ENCODE results near the gene ADAM33.

The ADAM33 gene

GRCh38 chr20:3646651-3647050, 35.2 kb downstream of the ADAM33 start:
- Mint-ChIP-seq H3K4me1 (ENCODE audit: low read depth) (peaks cover 7% of the 10 kb centered on the region), H3K36me3 (ENCODE audit: low read depth) (peaks cover 93% of the 10 kb centered on the region)
- intact Hi-C loops (cut with micrococcal nuclease), result no loop called here

DNA sequence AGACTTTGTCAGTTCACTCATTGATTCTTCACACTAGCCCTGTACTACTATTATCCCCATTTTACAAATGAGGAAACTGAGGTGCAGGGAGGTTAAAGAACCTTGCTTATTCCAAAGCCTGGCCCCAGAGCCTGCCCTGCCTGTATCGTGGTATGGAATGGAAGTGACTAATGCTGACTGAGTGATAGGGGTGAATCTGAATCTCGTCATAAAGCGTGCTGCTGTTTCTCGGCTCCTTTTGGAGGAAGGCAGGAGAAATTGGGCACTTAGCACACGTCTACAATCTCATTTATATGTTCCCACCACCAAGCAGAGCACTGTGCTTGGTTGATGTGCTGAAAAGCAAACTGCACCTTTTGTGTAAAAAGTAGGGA, 35.8 kb downstream of the ADAM33 start:
- peaks cover 93% of the 10 kb centered on the region for H3K36me3 Mint-ChIP-seq (ENCODE audit: low read depth)
- no peak overlapping the region for H3K27ac Mint-ChIP-seq
- intact Hi-C loops (cut with micrococcal nuclease), result no loop called here
- peaks cover 1% of the 10 kb centered on the region for H3K4me1 Mint-ChIP-seq (ENCODE audit: low read depth)
- H3K9me3 Mint-ChIP-seq, result no peaks in the 10 kb centered on the region
- no peaks in the 10 kb centered on the region for H3K27me3 Mint-ChIP-seq
- no peak overlapping the region for H3K4me3 Mint-ChIP-seq

More at GRCh38 chr20:3646651-3647050, 35.2 kb downstream of the ADAM33 start:
- Mint-ChIP-seq H3K9me3 (no peaks in the 10 kb centered on the region), H3K27ac (no peak overlapping the region), H3K4me3 (no peak overlapping the region), H3K27me3 (no peaks in the 10 kb centered on the region)

DNA sequence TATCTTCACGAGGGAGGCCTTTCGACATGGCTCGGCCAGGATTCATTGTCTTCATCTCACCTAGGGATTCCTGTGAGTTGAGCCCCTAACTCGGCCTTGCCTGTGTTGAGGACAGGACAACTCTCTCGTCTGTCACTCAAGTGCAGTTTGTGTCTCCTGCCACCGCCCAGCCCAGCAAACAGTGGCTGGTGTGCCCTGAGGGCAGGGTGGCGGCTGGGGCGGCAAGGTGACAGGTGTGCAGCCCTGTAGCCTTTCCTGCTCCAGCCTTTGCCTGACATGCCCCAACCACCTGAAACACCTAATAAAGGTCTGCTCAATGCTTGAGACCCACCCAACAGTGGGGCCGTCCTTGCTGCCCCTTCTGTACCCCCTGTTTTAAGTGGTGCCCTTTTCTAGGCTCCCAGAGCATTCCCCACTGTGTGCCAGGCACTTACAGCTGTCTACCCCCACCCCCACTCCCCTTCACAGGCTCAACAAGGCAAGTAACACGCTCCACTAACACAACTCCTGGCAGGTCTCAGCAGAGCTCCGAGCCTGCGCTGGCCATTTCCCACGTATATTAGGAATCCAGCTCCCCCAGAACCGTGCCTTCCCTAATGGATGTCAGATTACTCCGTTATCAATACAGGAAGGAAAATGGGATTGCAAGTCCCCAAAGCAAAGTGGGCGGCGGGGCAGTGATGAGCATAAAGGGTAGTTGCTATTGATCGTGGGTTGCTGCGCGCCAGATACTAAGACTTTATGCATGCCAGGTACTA, 36.3 kb downstream of the ADAM33 start:
- H3K4me1 Mint-ChIP-seq (ENCODE audit: low read depth), result no peaks in the 10 kb centered on the region
- H3K27ac Mint-ChIP-seq, result no peak overlapping the region
- intact Hi-C loops (cut with micrococcal nuclease), result no loop called here
- H3K9me3 Mint-ChIP-seq, result no peaks in the 10 kb centered on the region
- H3K27me3 Mint-ChIP-seq, result no peaks in the 10 kb centered on the region
- H3K4me3 Mint-ChIP-seq, result no peak overlapping the region
- H3K36me3 Mint-ChIP-seq (ENCODE audit: low read depth), result peaks cover 97% of the 10 kb centered on the region

- intact Hi-C loops (cut with micrococcal nuclease), result no loop called here
These were observed 41.6 kb downstream of the ADAM33 start for GRCh38 chr20:3640259-3640658.

DNA sequence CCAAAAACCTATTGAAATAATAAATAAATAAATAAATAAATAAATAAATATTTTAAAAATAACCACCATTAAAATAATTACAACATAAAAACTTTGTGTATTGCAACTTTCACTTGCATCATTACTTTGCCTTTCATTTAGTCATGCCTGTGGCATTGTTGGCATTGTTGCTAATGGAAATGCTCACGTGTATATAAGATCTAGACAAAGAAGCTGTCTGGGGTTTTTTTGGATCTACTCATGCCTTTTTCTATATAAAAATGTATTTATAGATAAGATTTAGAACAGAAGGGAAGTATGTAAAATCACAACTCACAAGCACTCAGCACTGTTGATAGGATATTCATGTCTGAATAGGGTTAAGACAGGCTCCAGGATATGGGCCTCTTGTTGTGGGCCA, 46.5 kb downstream of the ADAM33 start:
- H3K27ac Mint-ChIP-seq, result no peak overlapping the region
- H3K4me3 Mint-ChIP-seq, result no peak overlapping the region
- H3K36me3 Mint-ChIP-seq (ENCODE audit: low read depth), result peaks cover 52% of the 10 kb centered on the region
- H3K9me3 Mint-ChIP-seq, result no peaks in the 10 kb centered on the region
- H3K4me1 Mint-ChIP-seq (ENCODE audit: low read depth), result no peaks in the 10 kb centered on the region
- intact Hi-C loops (cut with micrococcal nuclease), result no loop called here
- no peaks in the 10 kb centered on the region for H3K27me3 Mint-ChIP-seq

More at GRCh38 chr20:3640259-3640658, 41.6 kb downstream of the ADAM33 start:
- no peaks in the 10 kb centered on the region for H3K27me3 Mint-ChIP-seq
- H3K36me3 Mint-ChIP-seq (ENCODE audit: low read depth), result peaks cover 71% of the 10 kb centered on the region
- no peak overlapping the region for H3K4me3 Mint-ChIP-seq
- peak overlapping the region; percentile 25 for H3K27ac Mint-ChIP-seq
- no peaks in the 10 kb centered on the region for H3K9me3 Mint-ChIP-seq
- H3K4me1 Mint-ChIP-seq (ENCODE audit: low read depth), result no peaks in the 10 kb centered on the region

DNA sequence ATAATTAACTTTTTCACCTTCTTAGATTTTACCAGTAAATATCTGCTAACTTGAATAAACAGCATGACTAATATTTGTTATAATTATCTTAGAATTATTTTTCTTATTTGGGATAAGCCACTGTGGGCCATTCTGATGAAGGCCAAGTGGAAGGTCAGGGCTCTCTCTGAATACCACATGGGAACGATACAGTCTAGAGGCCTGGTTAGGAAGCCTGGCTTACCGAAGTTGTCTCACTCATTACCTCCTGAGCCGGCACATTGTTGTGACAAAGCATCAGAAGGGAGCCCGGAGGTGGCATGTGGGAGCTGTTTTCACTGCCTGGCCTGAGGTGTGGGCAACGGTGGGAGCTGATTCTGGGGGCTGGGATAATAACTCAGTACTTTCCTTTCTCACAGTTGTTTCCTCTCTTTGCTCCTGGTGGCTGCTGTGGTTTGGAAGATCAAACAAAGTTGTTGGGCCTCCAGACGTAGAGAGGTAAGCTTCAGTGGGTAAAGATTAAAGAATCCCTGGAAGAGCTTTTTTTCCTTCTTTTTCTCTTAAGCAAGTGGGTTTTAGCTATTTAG, 47.8 kb downstream of the ADAM33 start:
- H3K36me3 Mint-ChIP-seq (ENCODE audit: low read depth), result peaks cover 52% of the 10 kb centered on the region
- H3K9me3 Mint-ChIP-seq, result no peaks in the 10 kb centered on the region
- H3K4me3 Mint-ChIP-seq, result no peak overlapping the region
- H3K27me3 Mint-ChIP-seq, result no peaks in the 10 kb centered on the region
- no peaks in the 10 kb centered on the region for H3K4me1 Mint-ChIP-seq (ENCODE audit: low read depth)
- no peak overlapping the region for H3K27ac Mint-ChIP-seq
- intact Hi-C loops (cut with micrococcal nuclease), result no loop called here

DNA sequence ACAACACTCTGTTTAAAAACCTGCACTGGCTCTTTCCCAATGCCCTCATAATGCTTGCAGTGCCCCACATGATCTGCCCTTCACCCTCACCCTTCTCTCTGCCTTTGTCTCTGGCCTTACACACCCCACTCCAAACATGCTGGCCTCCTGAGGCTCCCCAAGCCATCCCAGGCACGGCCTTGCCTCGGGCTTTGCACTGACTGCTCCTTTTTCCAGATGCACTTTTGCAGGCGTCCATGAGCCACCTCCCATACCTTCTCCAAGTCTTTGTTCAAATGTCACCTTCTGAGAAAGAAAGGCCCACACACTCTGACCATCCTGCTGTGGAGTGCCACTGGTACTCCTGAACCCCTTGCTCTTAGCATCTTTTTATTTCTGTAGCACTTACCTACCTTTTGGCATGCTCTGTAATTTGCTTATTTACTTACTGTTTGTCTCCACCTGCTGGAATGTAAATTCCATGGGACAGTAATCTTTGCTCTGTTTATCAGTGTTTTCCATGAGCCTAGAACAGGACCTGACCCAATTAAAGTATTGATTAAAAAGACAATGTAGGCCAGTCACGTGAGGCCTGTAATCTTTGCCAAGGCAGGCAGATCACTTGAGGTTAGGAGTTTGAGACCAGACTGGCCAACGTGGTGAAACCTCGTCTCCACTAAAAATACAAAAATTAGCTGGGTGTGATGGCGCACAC, 49.4 kb downstream of the ADAM33 start:
- peaks cover 56% of the 10 kb centered on the region for H3K36me3 Mint-ChIP-seq (ENCODE audit: low read depth)
- H3K27ac Mint-ChIP-seq, result no peak overlapping the region
- H3K4me3 Mint-ChIP-seq, result no peak overlapping the region
- intact Hi-C loops (cut with micrococcal nuclease), result no loop called here
- no peaks in the 10 kb centered on the region for H3K9me3 Mint-ChIP-seq
- H3K27me3 Mint-ChIP-seq, result no peaks in the 10 kb centered on the region
- no peaks in the 10 kb centered on the region for H3K4me1 Mint-ChIP-seq (ENCODE audit: low read depth)

DNA sequence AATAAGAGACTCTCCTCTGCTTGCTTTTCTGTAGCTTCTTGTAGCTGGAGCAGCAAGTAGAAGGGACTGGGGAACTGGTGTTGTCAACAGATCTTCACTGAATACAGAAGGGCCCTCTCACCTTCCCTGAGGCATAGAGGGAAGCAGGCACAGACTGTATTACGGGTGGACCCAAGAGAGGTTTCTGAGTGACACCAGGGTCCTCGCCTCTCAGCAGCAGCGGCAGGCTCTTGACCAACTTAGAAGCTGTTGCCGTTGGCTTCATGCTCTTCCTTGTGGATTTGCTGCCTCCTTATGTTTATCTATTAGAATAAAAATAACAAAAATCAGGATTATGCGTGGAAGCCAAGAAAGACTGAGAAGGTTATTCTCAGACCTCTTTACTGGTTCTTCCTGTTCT, 50.3 kb downstream of the ADAM33 start:
- H3K4me1 Mint-ChIP-seq (ENCODE audit: low read depth), result no peaks in the 10 kb centered on the region
- H3K27ac Mint-ChIP-seq, result no peak overlapping the region
- no peaks in the 10 kb centered on the region for H3K27me3 Mint-ChIP-seq
- no peaks in the 10 kb centered on the region for H3K9me3 Mint-ChIP-seq
- intact Hi-C loops (cut with micrococcal nuclease), result no loop called here
- H3K36me3 Mint-ChIP-seq (ENCODE audit: low read depth), result peaks cover 65% of the 10 kb centered on the region
- no peak overlapping the region for H3K4me3 Mint-ChIP-seq

DNA sequence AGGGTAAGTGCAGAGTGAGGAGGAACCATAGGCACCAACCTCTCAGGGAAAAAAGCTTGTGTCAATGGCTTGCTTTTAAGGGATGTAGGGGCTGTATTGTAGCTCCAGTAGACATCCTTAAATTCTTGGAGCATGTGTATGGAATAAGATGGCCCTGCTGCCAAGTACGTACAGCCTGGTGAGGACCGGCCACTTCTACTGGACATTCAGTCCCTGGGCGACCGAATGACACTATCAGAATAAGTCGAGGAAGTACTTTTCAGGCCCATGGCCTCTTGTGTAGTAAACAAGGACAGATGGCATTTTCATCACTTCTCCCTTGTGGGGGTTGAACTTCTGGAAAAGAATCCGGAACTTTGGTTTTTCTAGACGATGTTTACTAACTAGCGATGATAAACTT, 51.4 kb downstream of the ADAM33 start:
- H3K27me3 Mint-ChIP-seq, result no peaks in the 10 kb centered on the region
- no peak overlapping the region for H3K27ac Mint-ChIP-seq
- peaks cover 71% of the 10 kb centered on the region for H3K36me3 Mint-ChIP-seq (ENCODE audit: low read depth)
- H3K9me3 Mint-ChIP-seq, result no peaks in the 10 kb centered on the region
- H3K4me1 Mint-ChIP-seq (ENCODE audit: low read depth), result no peaks in the 10 kb centered on the region
- intact Hi-C loops (cut with micrococcal nuclease), result no loop called here
- no peak overlapping the region for H3K4me3 Mint-ChIP-seq

DNA sequence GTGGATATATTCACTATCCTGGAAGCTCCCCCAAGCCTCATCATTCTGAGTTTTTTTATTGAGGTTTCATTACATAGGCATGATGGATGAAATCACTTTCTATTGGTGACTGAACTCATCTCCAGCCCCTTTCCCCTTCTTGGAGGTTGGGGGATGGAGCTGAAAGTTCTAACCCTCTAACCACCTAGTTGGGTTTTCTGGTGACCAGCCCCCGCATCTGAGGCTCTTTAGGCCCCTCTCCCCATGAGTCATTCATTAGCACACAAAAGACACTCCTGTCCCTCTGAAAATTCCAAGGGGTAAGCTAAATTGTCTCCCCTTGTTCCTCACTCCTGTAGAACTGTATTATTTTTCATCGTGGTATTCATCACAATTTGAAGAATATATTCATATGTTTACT, 51.9 kb downstream of the ADAM33 start:
- Mint-ChIP-seq H3K9me3 (no peaks in the 10 kb centered on the region), H3K4me1 (ENCODE audit: low read depth) (no peaks in the 10 kb centered on the region), H3K27ac (no peak overlapping the region), H3K36me3 (ENCODE audit: low read depth) (peaks cover 77% of the 10 kb centered on the region), H3K27me3 (no peaks in the 10 kb centered on the region), H3K4me3 (no peak overlapping the region)
- intact Hi-C loops (cut with micrococcal nuclease), result no loop called here

DNA sequence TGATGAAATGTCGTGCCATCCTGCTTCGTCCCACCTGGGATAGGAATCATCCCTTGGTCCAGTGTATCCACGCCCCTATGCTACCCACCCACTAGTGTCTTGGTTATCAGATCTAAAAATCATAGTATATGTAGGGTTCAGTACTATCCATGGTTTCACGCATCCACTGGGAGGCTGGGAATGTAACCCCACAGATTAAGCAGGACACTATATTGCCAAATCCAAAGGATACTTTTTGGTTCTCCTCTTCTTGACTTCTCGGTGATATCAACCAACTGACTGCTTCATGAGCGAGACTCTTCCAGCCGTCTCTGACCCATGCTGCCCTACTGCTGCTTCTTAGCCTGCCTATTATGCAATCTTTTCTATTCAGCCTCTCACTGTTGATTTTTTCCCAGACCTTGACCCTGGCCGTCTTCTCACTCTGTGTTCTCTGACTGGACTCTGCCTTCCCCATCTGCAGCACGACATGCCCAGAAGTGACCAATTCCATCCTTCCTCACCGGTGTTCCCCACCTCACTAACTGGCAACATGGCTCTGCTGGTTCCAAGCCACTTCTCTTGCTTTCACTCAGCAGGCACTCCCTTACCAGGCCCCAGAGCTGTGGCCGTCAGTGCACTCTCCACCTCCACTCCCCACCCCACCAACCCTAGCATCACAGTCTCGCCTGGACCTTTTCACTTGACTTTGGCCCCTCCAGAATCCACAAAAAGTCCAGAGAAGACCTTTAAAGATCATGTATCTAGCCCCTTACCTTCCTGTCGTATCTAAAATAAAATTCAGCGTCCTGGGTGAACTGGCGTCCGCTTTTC, 53.1 kb downstream of the ADAM33 start:
- H3K27ac Mint-ChIP-seq, result no peak overlapping the region
- H3K36me3 Mint-ChIP-seq (ENCODE audit: low read depth), result peaks cover 76% of the 10 kb centered on the region
- H3K9me3 Mint-ChIP-seq, result no peaks in the 10 kb centered on the region
- no peak overlapping the region for H3K4me3 Mint-ChIP-seq
- H3K4me1 Mint-ChIP-seq (ENCODE audit: low read depth), result no peaks in the 10 kb centered on the region
- intact Hi-C loops (cut with micrococcal nuclease), result no loop called here
- no peaks in the 10 kb centered on the region for H3K27me3 Mint-ChIP-seq

- Mint-ChIP-seq H3K4me3 (no peak overlapping the region), H3K9me3 (no peaks in the 10 kb centered on the region), H3K27ac (no peak overlapping the region), H3K27me3 (no peaks in the 10 kb centered on the region), H3K36me3 (ENCODE audit: low read depth) (peaks cover 71% of the 10 kb centered on the region), H3K4me1 (ENCODE audit: low read depth) (no peaks in the 10 kb centered on the region)
- intact Hi-C loops (cut with micrococcal nuclease), result no loop called here
These were observed 54.3 kb downstream of the ADAM33 start for GRCh38 chr20:3627476-3627875.

- no peaks in the 10 kb centered on the region for H3K9me3 Mint-ChIP-seq
- no peaks in the 10 kb centered on the region for H3K27me3 Mint-ChIP-seq
- intact Hi-C loops (cut with micrococcal nuclease), result no loop called here
- no peaks in the 10 kb centered on the region for H3K4me1 Mint-ChIP-seq (ENCODE audit: low read depth)
- H3K36me3 Mint-ChIP-seq (ENCODE audit: low read depth), result peaks cover 63% of the 10 kb centered on the region
- no peak overlapping the region for H3K4me3 Mint-ChIP-seq
- H3K27ac Mint-ChIP-seq, result no peak overlapping the region
These were observed 59.4 kb downstream of the ADAM33 start for GRCh38 chr20:3622406-3622805.

- Mint-ChIP-seq H3K27ac (no peak overlapping the region), H3K27me3 (no peaks in the 10 kb centered on the region), H3K4me1 (ENCODE audit: low read depth) (no peaks in the 10 kb centered on the region), H3K9me3 (no peaks in the 10 kb centered on the region), H3K36me3 (ENCODE audit: low read depth) (peaks cover 66% of the 10 kb centered on the region), H3K4me3 (no peak overlapping the region)
- intact Hi-C loops (cut with micrococcal nuclease), result no loop called here
These were observed 60.7 kb downstream of the ADAM33 start for GRCh38 chr20:3621111-3621510.

All from dendritic cell treated with granulocyte-macrophage colony-stimulating factor and Interleukin-4, amounts not matched to agents 40 ng/mL and 50 ng/mL, for 4 days (primary cell).